ENCODE data around the gene TMEM201. TPM values are rescaled to one million over a fixed set of nuclear protein-coding genes. Genes with fewer than 3 reads are reported as not detected.

Gene TMEM201
- total RNA-seq, 3 donors from 2014 or later (not counting 1 experiment from before 2014, with no cell fraction given), result 7.3 to 10.2 (median 8.8) TPM

DNA sequence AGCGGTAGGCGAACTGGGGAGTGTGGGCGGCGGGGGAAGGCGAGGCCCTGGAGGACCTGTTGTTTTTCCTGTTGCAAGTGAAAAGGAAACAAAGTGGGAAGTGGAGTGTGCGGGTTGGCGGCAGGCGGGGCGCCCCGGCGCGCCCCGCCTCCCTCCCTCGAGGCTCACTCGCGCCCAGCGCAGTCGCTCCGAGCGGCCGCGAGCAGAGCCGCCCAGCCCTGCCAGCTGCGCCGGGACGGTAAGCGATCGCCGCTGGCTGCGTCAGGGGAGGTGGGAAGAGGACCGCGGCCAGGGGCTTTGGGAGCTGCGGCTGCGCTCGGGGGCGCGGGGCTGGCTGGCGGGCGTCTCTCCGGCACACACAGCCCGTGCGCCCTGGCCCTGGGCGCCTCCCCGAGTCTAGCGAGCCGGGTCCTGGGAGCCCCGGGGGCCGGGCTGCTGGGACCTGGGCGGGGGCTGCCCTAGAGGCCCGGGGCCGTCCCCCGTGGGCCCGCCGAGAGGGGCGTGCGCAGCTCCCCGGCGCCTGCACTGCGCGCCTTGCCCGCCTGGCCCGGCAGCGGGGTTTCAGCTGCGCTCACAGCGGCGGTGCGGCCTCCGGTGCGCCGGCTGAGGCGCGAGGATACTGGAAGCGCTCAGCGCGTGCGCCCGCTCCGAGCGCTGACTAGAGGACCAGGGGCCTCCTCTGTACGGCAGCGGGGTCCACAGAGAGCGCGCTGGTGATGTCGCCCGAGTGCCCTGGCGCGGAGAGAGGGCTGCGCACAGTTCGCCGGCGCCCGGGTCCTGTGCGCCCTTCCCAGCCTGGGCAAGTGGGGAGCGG lies 63.1 kb downstream of the TMEM201 start, which contains the start of gene PIK3CD:
Gene PIK3CD, plus strand, starts transcription at position 167 of the 814 bp plus-strand sequence. CDS start 58,725 bp downstream, outside the sequence.
- H3K4me3 Mint-ChIP-seq, result peak within 1 kb of the TSS; percentile 93
- H3K4me1 ChIP-seq (ENCODE audit: control insufficient read depth, insufficient read depth, low read length), result peaks cover 53% of the 10 kb centered on the region
- H3K27ac ChIP-seq (ENCODE audit: low read length), result peak within 1 kb of the TSS; percentile 70
- H3K27ac Mint-ChIP-seq, result peak within 1 kb of the TSS; percentile 92 to 96
- H3K9me3 Mint-ChIP-seq, result no peaks in the 10 kb centered on the region
- intact Hi-C loops (cut with micrococcal nuclease), result loop anchor here (1.0 kb wide), 1 partner anchor 67 kb away; no protein-coding TSS in a partner anchor
- H3K27me3 ChIP-seq (ENCODE audit: control insufficient read depth, insufficient read depth, low read length), result no peaks in the 10 kb centered on the region
- peak; percentile 29 to 62 (median 52) for ATAC-seq
- under 1% methylated on average over 94 of the region's 94 CpGs for WGBS (ENCODE audit: insufficient coverage)
- no peaks in the 10 kb centered on the region for H3K36me3 ChIP-seq (ENCODE audit: control insufficient read depth, insufficient read depth, low read length)
- H3K9me3 ChIP-seq (ENCODE audit: control insufficient read depth, insufficient read depth, low read length), result no peaks in the 10 kb centered on the region
- no peaks in the 10 kb centered on the region for H3K36me3 Mint-ChIP-seq
- peaks cover 42 to 50% of the 10 kb centered on the region in 2 donors for H3K4me1 Mint-ChIP-seq
- no peaks in the 10 kb centered on the region for H3K27me3 Mint-ChIP-seq (ENCODE audit: low read depth in 2 of 2)
- TF ChIP-seq, protein P1, sequence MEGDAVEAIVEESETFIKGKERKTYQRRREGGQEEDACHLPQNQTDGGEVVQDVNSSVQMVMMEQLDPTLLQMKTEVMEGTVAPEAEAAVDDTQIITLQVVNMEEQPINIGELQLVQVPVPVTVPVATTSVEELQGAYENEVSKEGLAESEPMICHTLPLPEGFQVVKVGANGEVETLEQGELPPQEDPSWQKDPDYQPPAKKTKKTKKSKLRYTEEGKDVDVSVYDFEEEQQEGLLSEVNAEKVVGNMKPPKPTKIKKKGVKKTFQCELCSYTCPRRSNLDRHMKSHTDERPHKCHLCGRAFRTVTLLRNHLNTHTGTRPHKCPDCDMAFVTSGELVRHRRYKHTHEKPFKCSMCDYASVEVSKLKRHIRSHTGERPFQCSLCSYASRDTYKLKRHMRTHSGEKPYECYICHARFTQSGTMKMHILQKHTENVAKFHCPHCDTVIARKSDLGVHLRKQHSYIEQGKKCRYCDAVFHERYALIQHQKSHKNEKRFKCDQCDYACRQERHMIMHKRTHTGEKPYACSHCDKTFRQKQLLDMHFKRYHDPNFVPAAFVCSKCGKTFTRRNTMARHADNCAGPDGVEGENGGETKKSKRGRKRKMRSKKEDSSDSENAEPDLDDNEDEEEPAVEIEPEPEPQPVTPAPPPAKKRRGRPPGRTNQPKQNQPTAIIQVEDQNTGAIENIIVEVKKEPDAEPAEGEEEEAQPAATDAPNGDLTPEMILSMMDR (IDR thresholded peaks at IDR 0.05), result no peak
- peak within 1 kb of the TSS; percentile 75 for H3K4me3 ChIP-seq (ENCODE audit: low read length)
- peak; percentile 51 to 74 for DNase-seq

GRCh38 chr1:9652379-9653209 lies 63.9 kb downstream of the TMEM201 start:
- H3K36me3 ChIP-seq (ENCODE audit: control insufficient read depth, insufficient read depth, low read length), result no peaks in the 10 kb centered on the region
- no peaks in the 10 kb centered on the region for H3K27me3 ChIP-seq (ENCODE audit: control insufficient read depth, insufficient read depth, low read length)
- peak overlapping the region; percentile 75 for H3K4me3 ChIP-seq (ENCODE audit: low read length)
- H3K27me3 Mint-ChIP-seq (ENCODE audit: low read depth in 2 of 2), result no peaks in the 10 kb centered on the region
- H3K4me1 Mint-ChIP-seq, result peaks cover 50 to 59% of the 10 kb centered on the region in 2 donors
- under 1% methylated on average over 52 of the region's 55 CpGs for WGBS (ENCODE audit: insufficient coverage)
- no peaks in the 10 kb centered on the region for H3K9me3 ChIP-seq (ENCODE audit: control insufficient read depth, insufficient read depth, low read length)
- peak overlapping the region; percentile 92 to 96 for H3K27ac Mint-ChIP-seq
- ATAC-seq (peak; percentile 34 to 67 (median 60)), DNase-seq (peak; percentile 71 to 89)
- H3K36me3 Mint-ChIP-seq, result no peaks in the 10 kb centered on the region
- TF ChIP-seq, protein P1 (IDR thresholded peaks at IDR 0.05), result no peak
- peaks cover 61% of the 10 kb centered on the region for H3K4me1 ChIP-seq (ENCODE audit: control insufficient read depth, insufficient read depth, low read length)
- H3K27ac ChIP-seq (ENCODE audit: low read length), result peak overlapping the region; percentile 70
- peak overlapping the region; percentile 93 for H3K4me3 Mint-ChIP-seq
- no peaks in the 10 kb centered on the region for H3K9me3 Mint-ChIP-seq
- intact Hi-C loops (cut with micrococcal nuclease), result loop anchor here (1.0 kb wide), 2 partner anchors 23 to 66 kb away; no protein-coding TSS in a partner anchor

- no peak for DNase-seq
- peak overlapping the region; percentile 93 for H3K4me3 Mint-ChIP-seq
- H3K4me3 ChIP-seq (ENCODE audit: low read length), result peak overlapping the region; percentile 75
- H3K9me3 Mint-ChIP-seq, result no peaks in the 10 kb centered on the region
- WGBS (ENCODE audit: insufficient coverage), result 1% methylated on average over 5 of the region's 11 CpGs
- no peaks in the 10 kb centered on the region for H3K27me3 ChIP-seq (ENCODE audit: control insufficient read depth, insufficient read depth, low read length)
- H3K27ac Mint-ChIP-seq, result peak overlapping the region; percentile 92 to 96
- no peaks in the 10 kb centered on the region for H3K9me3 ChIP-seq (ENCODE audit: control insufficient read depth, insufficient read depth, low read length)
- H3K4me1 ChIP-seq (ENCODE audit: control insufficient read depth, insufficient read depth, low read length), result peaks cover 67% of the 10 kb centered on the region
- no peaks in the 10 kb centered on the region for H3K36me3 Mint-ChIP-seq
- no peaks in the 10 kb centered on the region for H3K36me3 ChIP-seq (ENCODE audit: control insufficient read depth, insufficient read depth, low read length)
- H3K27me3 Mint-ChIP-seq (ENCODE audit: low read depth in 2 of 2), result no peaks in the 10 kb centered on the region
- TF ChIP-seq, protein P1 (IDR thresholded peaks at IDR 0.05), result no peak
- H3K4me1 Mint-ChIP-seq, result peaks cover 56 to 64% of the 10 kb centered on the region in 2 donors
- intact Hi-C loops (cut with micrococcal nuclease), result loop anchor here (1.0 kb wide), 1 partner anchor 24 kb away; no protein-coding TSS in a partner anchor
- H3K27ac ChIP-seq (ENCODE audit: low read length), result peak overlapping the region; percentile 70
- peak in 2 of 3 donors; percentile 1 to 3 for ATAC-seq
Measured at GRCh38 chr1:9653210-9653490, 64.4 kb downstream of the TMEM201 start.
